Testis (tissue), 3 donors: ENCODE results near the gene KCNJ10. TPM values are rescaled to one million over a fixed set of nuclear protein-coding genes. Genes with fewer than 3 reads are reported as not detected.

Source experiments
- DNase-seq: peaks from one replicate; pipeline ENCODE4 v3.0.0-alpha.2; 2019
- H3K27ac ChIP-seq, 2 donors: fragments of 200-600 bp; sonication (generic); one replicate each; pipeline ENCODE4 v1.5.1; 2019
- H3K27me3 ChIP-seq: fragments of 200-600 bp; sonication (generic); one replicate; pipeline ENCODE4 v1.5.1; 2019
- H3K36me3 ChIP-seq: fragments of 200-600 bp; sonication (generic); one replicate; pipeline ENCODE4 v1.5.1; 2017; ENCODE audit warnings: low read depth; ENCODE audit errors: missing control alignments
- H3K4me1 ChIP-seq: fragments of 200-600 bp; sonication (generic); one replicate; pipeline ENCODE4 v1.5.1; 2019
- H3K4me3 ChIP-seq, 2 donors: fragments of 200-600 bp; sonication (generic); one replicate each; pipeline ENCODE4 v1.5.1; 2017 to 2019
- H3K9me3 ChIP-seq: fragments of 200-600 bp; sonication (generic); one replicate; pipeline ENCODE4 v1.5.1; 2017
- POLR2A ChIP-seq: fragments of 450-650 bp; IDR thresholded peaks from one replicate; pipeline ENCODE4 v1.6.1; 2017; ENCODE audit warnings: antibody characterized with exemption, mild to moderate bottlenecking, moderate library complexity
- WGBS, 2 donors: methylation state at CpG; one replicate each; pipeline ENCODE4 v1.1.5; 2018; 5-methylcytosine and 5-hydroxymethylcytosine counted together
- intact Hi-C: fragments of 100-400 bp; cut with DNase I; formaldehyde crosslinking; loops from one replicate; pipeline ENCODE4 v1.15.1; 2023; ENCODE audit warnings: low total_unique reads
- polyA plus RNA-seq: library from polyadenylated mRNA; stranded (reverse); fragments of 350-450 nt; fragmentation: Illumina TruSeq; extraction: RNeasy Lipid Tissue Mini Kit (QIAGEN cat#74804); gene quantifications from one replicate; pipeline ENCODE4 v1.2.3, GENCODE V29; 2014; ENCODE audit warnings: low read depth, low replicate concordance; ENCODE audit not compliant: insufficient read depth
- total RNA-seq, 2 donors: library from RNA; depleted of rRNA; stranded (reverse); fragments of >200 nt; gene quantifications; one replicate each; pipeline ENCODE4 v1.2.3, GENCODE V29; 2016
- TF ChIP-seq, protein P1 (sequence below), 3 experiments: fragments of 450-650 bp in 2 of 3; fragments of 200-600 bp in 1 of 3; sonication (generic) in 1 of 3; IDR thresholded peaks; one replicate each; pipeline ENCODE4 v1.5.1; 2016 to 2019; ENCODE audit warnings: antibody characterized with exemption in 3 of 3, mild to moderate bottlenecking in 2 of 3, moderate library complexity in 1 of 3

Gene KCNJ10
- total and polyA plus RNA-seq, 3 donors from 2014 or later = 0.79 to 1.9 (median 1.5) TPM

DNA sequence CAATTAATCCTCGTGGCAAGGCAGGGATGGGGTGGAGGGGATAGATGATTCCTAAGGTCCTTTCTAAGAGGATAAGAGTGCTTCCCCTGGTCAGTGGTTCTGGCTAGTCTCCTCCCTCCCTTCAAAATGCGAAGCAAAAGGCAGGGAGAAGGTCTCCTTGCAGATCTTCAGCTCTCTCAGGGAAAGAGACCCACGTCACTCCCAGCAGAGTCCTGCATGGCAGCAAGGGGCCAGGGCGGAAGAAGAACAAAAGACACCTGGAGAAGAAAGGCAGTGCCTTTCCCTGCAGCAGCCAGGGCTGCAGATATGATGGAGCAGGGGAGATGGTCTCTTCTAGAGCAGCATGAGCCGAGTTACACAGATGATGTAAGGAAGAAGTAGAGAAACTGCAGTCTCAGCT is 86.3 kb downstream of the KCNJ10 start:
- WGBS, 2 donors = 70 to 75% methylated on average over 5 of the region's 5 CpGs
- intact Hi-C loops = no loop called here
- Histone ChIP-seq H3K4me3 (no peak overlapping the region), H3K9me3 (no peaks in the 10 kb centered on the region), H3K27me3 (no peaks in the 10 kb centered on the region), H3K27ac (no peak overlapping the region), H3K4me1 (no peaks in the 10 kb centered on the region), H3K36me3 (no peaks in the 10 kb centered on the region)
- no peak for TF ChIP-seq POLR2A
- TF ChIP-seq, protein P1, sequence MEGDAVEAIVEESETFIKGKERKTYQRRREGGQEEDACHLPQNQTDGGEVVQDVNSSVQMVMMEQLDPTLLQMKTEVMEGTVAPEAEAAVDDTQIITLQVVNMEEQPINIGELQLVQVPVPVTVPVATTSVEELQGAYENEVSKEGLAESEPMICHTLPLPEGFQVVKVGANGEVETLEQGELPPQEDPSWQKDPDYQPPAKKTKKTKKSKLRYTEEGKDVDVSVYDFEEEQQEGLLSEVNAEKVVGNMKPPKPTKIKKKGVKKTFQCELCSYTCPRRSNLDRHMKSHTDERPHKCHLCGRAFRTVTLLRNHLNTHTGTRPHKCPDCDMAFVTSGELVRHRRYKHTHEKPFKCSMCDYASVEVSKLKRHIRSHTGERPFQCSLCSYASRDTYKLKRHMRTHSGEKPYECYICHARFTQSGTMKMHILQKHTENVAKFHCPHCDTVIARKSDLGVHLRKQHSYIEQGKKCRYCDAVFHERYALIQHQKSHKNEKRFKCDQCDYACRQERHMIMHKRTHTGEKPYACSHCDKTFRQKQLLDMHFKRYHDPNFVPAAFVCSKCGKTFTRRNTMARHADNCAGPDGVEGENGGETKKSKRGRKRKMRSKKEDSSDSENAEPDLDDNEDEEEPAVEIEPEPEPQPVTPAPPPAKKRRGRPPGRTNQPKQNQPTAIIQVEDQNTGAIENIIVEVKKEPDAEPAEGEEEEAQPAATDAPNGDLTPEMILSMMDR (IDR thresholded peaks at IDR 0.05) = no peak
- no peak for DNase-seq

DNA sequence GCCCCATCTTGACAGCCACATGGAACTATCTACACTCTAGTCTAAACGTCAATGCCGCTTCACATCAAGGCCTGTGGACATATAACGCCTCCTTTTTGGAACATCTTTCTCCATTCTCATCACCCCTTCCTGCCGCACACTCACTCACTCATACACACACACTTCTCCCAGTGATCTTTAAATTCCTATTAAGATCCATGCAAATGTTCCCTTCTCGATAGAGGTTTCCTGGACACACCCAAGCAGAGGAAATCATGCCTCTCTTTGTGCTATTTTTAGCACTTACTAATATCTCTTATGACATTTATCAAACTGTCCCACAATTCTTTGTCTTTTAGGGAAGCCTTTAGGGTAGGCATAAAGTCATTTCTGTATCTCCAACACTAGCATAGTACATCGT is 87.7 kb downstream of the KCNJ10 start:
- 75 to 81% methylated on average over 5 to 6 of the region's 6 CpGs for WGBS, 2 donors
- Histone ChIP-seq H3K4me1 (no peaks in the 10 kb centered on the region), H3K4me3 (no peak overlapping the region), H3K27ac (no peak overlapping the region), H3K36me3 (no peaks in the 10 kb centered on the region), H3K27me3 (no peaks in the 10 kb centered on the region), H3K9me3 (no peaks in the 10 kb centered on the region)
- DNase-seq = no peak
- TF ChIP-seq, protein P1 (IDR thresholded peaks at IDR 0.05) = no peak
- intact Hi-C loops = no loop called here

DNA sequence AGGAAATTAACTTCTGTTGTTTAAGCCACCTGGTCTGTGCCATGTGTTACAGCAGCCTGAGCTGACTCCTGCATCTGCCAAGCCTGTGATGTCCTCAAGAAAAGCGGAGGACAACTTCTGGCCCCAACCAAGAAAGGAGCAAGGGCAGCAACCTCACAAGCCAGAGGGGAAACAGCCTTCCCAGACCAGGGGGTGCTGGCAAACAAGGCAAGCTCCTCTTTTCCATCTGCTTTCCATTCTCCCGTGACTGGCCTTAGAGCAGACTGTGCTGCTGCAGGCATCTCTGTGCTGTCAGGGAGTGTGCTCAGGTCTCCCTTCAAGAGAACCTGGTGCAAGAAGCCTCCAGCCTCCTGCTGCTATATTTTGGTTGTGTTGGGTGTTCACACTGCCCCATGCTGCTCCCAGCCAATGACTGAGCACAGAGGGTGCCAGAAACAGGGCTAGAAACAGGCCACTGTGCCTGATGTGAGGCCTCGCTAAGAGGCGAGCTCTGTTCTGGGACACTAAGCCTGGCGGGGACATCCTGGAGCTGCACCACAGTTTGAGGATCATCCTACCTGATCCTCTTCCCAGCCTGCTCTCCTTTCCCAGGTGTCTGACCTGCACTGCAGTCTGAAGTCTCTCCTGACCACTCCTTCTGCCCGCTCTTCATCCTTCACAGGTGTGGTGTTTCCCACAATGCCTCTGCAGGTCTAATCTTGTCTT is 88.5 kb downstream of the KCNJ10 start:
- 95 to 96% methylated on average over 6 of the region's 6 CpGs for WGBS, 2 donors
- Histone ChIP-seq H3K9me3 (no peaks in the 10 kb centered on the region), H3K36me3 (no peaks in the 10 kb centered on the region), H3K27me3 (no peaks in the 10 kb centered on the region), H3K4me3 (no peak overlapping the region), H3K4me1 (no peaks in the 10 kb centered on the region), H3K27ac (no peak overlapping the region)
- DNase-seq = no peak
- TF ChIP-seq, protein P1 (IDR thresholded peaks at IDR 0.05) = no peak
- TF ChIP-seq POLR2A = no peak
- intact Hi-C loops = no loop called here

DNA sequence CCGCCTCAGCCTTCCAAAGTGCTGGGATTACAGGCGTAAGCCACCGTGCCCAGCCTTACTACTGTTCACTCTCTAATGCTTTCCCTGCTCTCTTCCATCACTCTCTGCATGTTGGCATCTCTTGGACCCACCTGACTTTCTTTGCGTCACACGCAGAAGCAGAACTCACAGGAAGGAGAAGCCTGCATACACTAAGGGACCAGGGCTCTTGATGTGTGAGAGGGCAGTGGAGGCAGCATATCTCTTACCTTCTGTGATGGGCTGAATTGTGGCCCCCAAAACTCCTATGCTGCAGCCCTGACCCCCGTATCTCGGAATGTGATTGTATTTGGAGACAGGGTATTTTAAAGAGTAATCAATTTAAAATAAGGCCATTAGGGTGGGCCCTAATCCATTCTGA is 89.2 kb downstream of the KCNJ10 start:
- H3K27ac ChIP-seq = no peak overlapping the region
- H3K36me3 ChIP-seq = no peaks in the 10 kb centered on the region
- DNase-seq = no peak
- no peak overlapping the region for H3K4me3 ChIP-seq
- TF ChIP-seq, protein P1 (IDR thresholded peaks at IDR 0.05) = no peak
- TF ChIP-seq POLR2A = no peak
- H3K4me1 ChIP-seq = no peaks in the 10 kb centered on the region
- intact Hi-C loops = no loop called here
- no peaks in the 10 kb centered on the region for H3K27me3 ChIP-seq
- no peaks in the 10 kb centered on the region for H3K9me3 ChIP-seq
- WGBS, 2 donors = 95 to 100% methylated on average over 7 of the region's 7 CpGs

DNA sequence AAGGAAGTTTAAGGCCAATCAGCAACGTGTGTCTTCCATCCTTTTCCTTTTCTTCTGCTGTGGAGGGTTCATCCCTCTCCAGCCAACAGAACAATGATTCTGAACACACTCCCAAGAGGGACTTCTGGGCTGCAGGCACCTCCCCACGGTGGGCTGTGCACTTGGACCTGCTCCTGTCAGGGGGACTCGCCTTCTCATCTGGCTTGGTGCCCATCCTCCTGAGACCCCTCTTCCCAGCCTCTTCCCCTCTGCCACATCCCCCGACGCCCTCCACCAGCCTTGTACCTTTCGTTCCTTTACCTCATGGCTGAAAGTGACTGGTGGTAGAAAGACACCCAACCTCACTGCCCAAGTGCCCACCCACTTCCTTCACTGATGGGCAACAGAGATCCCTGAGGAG is 89.9 kb downstream of the KCNJ10 start:
- TF ChIP-seq, protein P1 (IDR thresholded peaks at IDR 0.05) = no peak
- TF ChIP-seq POLR2A = no peak
- H3K4me1 ChIP-seq = no peaks in the 10 kb centered on the region
- H3K36me3 ChIP-seq = no peaks in the 10 kb centered on the region
- H3K4me3 ChIP-seq = no peak overlapping the region
- no peaks in the 10 kb centered on the region for H3K27me3 ChIP-seq
- WGBS, 2 donors = 69 to 76% methylated on average over 6 of the region's 6 CpGs
- DNase-seq = no peak
- H3K27ac ChIP-seq = no peak overlapping the region
- intact Hi-C loops = no loop called here
- H3K9me3 ChIP-seq = no peaks in the 10 kb centered on the region
